CD4-positive, CD25-positive, alpha-beta regulatory T cell (primary cell): ENCODE results near the gene NCBP3. TPM values are rescaled to one million over a fixed set of nuclear protein-coding genes. Genes with fewer than 3 reads are reported as not detected.
"Not testable (repeated sequence)": the region's sequence is repeated elsewhere in the genome, so short reads cannot be mapped to it uniquely, and the experiment has no call there.

Source experiments
- ATAC-seq, 2 donors: fragments of 150-1000 bp; cut with Tn5 transposase; one replicate each; pipeline ENCODE4 v1.10.0; 2021; ENCODE audit warnings: low read depth in 2 of 2, moderate number of reproducible peaks in 2 of 2, moderate library complexity in 1 of 2
- DNase-seq, 3 donors: peaks; one replicate each; pipeline versions ENCODE4 v3.0.0 to v3.0.0-alpha.2; 2012 to 2022; ENCODE audit warnings: mixed read lengths in 1 of 3
- H3K27ac ChIP-seq: one replicate; pipeline ENCODE4 v1.7.0; 2013; ENCODE audit warnings: mild to moderate bottlenecking, low read length; ENCODE audit not compliant: insufficient read depth, poor library complexity, severe bottlenecking
- H3K27me3 ChIP-seq: one replicate; pipeline ENCODE4 v1.7.0; 2013; ENCODE audit warnings: low read length; ENCODE audit not compliant: control insufficient read depth, insufficient read depth
- H3K36me3 ChIP-seq: one replicate; pipeline ENCODE4 v1.7.0; 2013; ENCODE audit warnings: mild to moderate bottlenecking, low read length, moderate library complexity; ENCODE audit not compliant: control insufficient read depth, insufficient read depth
- H3K4me1 ChIP-seq: 2 replicates; pipeline ENCODE4 v1.7.0; 2013; ENCODE audit warnings: mild to moderate bottlenecking, low read length; ENCODE audit not compliant: insufficient read depth, control insufficient read depth, poor library complexity, severe bottlenecking
- H3K4me3 ChIP-seq: one replicate; pipeline ENCODE4 v1.7.0; 2013; ENCODE audit warnings: low read depth, mild to moderate bottlenecking, low read length, moderate library complexity
- H3K9me3 ChIP-seq, 2 experiments: 1 replicate in 1 of 2; 2 replicates in 1 of 2; pipeline ENCODE4 v1.7.0; 2013; ENCODE audit warnings: low read length in 2 of 2, mild to moderate bottlenecking in 1 of 2, moderate library complexity in 1 of 2; ENCODE audit not compliant: control insufficient read depth in 2 of 2
- H3K27ac Mint-ChIP-seq, 3 donors: one replicate each; pipeline ENCODE4 v1.8.0; 2020 to 2022; ENCODE audit warnings: mild to moderate bottlenecking in 3 of 3, mixed read lengths in 3 of 3, moderate library complexity in 2 of 3
- H3K27me3 Mint-ChIP-seq: one replicate; pipeline ENCODE4 v1.8.0; 2022; ENCODE audit warnings: mild to moderate bottlenecking, mixed read lengths
- H3K36me3 Mint-ChIP-seq: one replicate; pipeline ENCODE4 v1.8.0; 2020; ENCODE audit warnings: mixed read lengths
- H3K4me1 Mint-ChIP-seq, 4 donors: one replicate each; pipeline ENCODE4 v1.8.0; 2020 to 2022; ENCODE audit warnings: mixed read lengths in 4 of 4, mild to moderate bottlenecking in 1 of 4
- H3K4me3 Mint-ChIP-seq, 4 donors: one replicate each; pipeline ENCODE4 v1.8.0; 2020 to 2022; ENCODE audit warnings: mild to moderate bottlenecking in 4 of 4, mixed read lengths in 4 of 4, moderate library complexity in 3 of 4
- H3K9me3 Mint-ChIP-seq, 7 donors: one replicate each; pipeline ENCODE4 v1.8.0; 2020 to 2022; ENCODE audit warnings: mixed read lengths in 7 of 7, mild to moderate bottlenecking in 3 of 7, moderate library complexity in 2 of 7
- polyA plus RNA-seq, 4 donors: library from polyadenylated mRNA; unstranded; fragments of 300-500 nt; fragmentation: Illumina TruSeq; gene quantifications; one replicate each; pipeline ENCODE4 v1.2.3, GENCODE V29; 2021
- total RNA-seq: library from RNA; stranded (reverse); gene quantifications from one replicate; pipeline ENCODE4 v1.2.3, GENCODE V29; 2022

The NCBP3 gene
- total and polyA plus RNA-seq, 5 donors from 2014 or later, result 10.5 to 46.0 (median 12.8) TPM

GRCh38 chr17:3854204-3854603, 8.2 kb upstream of the NCBP3 start:
- not testable (repeated sequence) for H3K36me3 ChIP-seq, H3K4me1 Mint-ChIP-seq, H3K36me3 Mint-ChIP-seq, H3K27ac ChIP-seq, H3K4me3 ChIP-seq, DNase-seq, H3K9me3 ChIP-seq, H3K4me1 ChIP-seq, H3K9me3 Mint-ChIP-seq, H3K27me3 ChIP-seq, H3K27ac Mint-ChIP-seq, H3K4me3 Mint-ChIP-seq, ATAC-seq
- peaks cover 22% of the 10 kb centered on the region for H3K27me3 Mint-ChIP-seq

GRCh38 chr17:3852561-3852960, 6.5 kb upstream of the NCBP3 start:
- Mint-ChIP-seq H3K9me3 (no peaks in the 10 kb centered on the region), H3K27me3 (peaks cover 22% of the 10 kb centered on the region), H3K4me3 (no peak overlapping the region), H3K4me1 (peaks cover 0 to 2% (median 0%) of the 10 kb centered on the region in 4 donors), H3K36me3 (no peaks in the 10 kb centered on the region), H3K27ac (no peak overlapping the region)
- no peak for ATAC-seq
- Histone ChIP-seq H3K4me1 (no peaks in the 10 kb centered on the region), H3K27ac (no peak overlapping the region), H3K9me3 (no peaks in the 10 kb centered on the region), H3K27me3 (no peaks in the 10 kb centered on the region), H3K4me3 (no peak overlapping the region), H3K36me3 (no peaks in the 10 kb centered on the region)
- no peak for DNase-seq

GRCh38 chr17:3851461-3852100, 5.5 kb upstream of the NCBP3 start:
- ATAC-seq (no peak), DNase-seq (no peak)
- Histone ChIP-seq H3K4me3 (no peak overlapping the region), H3K27ac (no peak overlapping the region), H3K36me3 (no peaks in the 10 kb centered on the region), H3K9me3 (no peaks in the 10 kb centered on the region), H3K27me3 (no peaks in the 10 kb centered on the region), H3K4me1 (no peaks in the 10 kb centered on the region)
- H3K9me3 Mint-ChIP-seq, result no peaks in the 10 kb centered on the region
- H3K36me3 Mint-ChIP-seq, result no peaks in the 10 kb centered on the region
- H3K4me3 Mint-ChIP-seq, result no peak overlapping the region
- H3K27ac Mint-ChIP-seq, result peak overlapping the region in 1 of 3 donors; percentile 52
- peaks cover 0 to 7% (median 5%) of the 10 kb centered on the region in 4 donors for H3K4me1 Mint-ChIP-seq
- H3K27me3 Mint-ChIP-seq, result peaks cover 27% of the 10 kb centered on the region

GRCh38 chr17:3848229-3848835, 2.3 kb upstream of the NCBP3 start:
- Mint-ChIP-seq H3K36me3 (peaks cover 8% of the 10 kb centered on the region), H3K27ac (no peak overlapping the region), H3K27me3 (peaks cover 31% of the 10 kb centered on the region), H3K4me1 (peaks cover 10 to 31% (median 25%) of the 10 kb centered on the region in 4 donors), H3K4me3 (peak overlapping the region in 1 of 4 donors; percentile 63), H3K9me3 (no peaks in the 10 kb centered on the region)
- Histone ChIP-seq H3K4me3 (no peak overlapping the region), H3K4me1 (peaks cover 18% of the 10 kb centered on the region), H3K27me3 (no peaks in the 10 kb centered on the region), H3K36me3 (no peaks in the 10 kb centered on the region), H3K27ac (no peak overlapping the region), H3K9me3 (no peaks in the 10 kb centered on the region)
- ATAC-seq, result no peak
- DNase-seq, result no peak

- H3K9me3 Mint-ChIP-seq, result no peaks in the 10 kb centered on the region
- ATAC-seq (no peak), DNase-seq (no peak)
- no peak overlapping the region for H3K4me3 ChIP-seq
- H3K4me1 Mint-ChIP-seq, result peaks cover 10 to 31% (median 25%) of the 10 kb centered on the region in 4 donors
- peaks cover 8% of the 10 kb centered on the region for H3K36me3 Mint-ChIP-seq
- peak overlapping the region; percentile 41 to 86 (median 51) for H3K4me3 Mint-ChIP-seq
- H3K27me3 ChIP-seq, result no peaks in the 10 kb centered on the region
- H3K27ac ChIP-seq, result no peak overlapping the region
- H3K9me3 ChIP-seq, result no peaks in the 10 kb centered on the region
- peaks cover 6% of the 10 kb centered on the region for H3K36me3 ChIP-seq
- peaks cover 18% of the 10 kb centered on the region for H3K4me1 ChIP-seq
- H3K27me3 Mint-ChIP-seq, result peaks cover 29% of the 10 kb centered on the region
- H3K27ac Mint-ChIP-seq, result no peak overlapping the region
Measured at GRCh38 chr17:3847165-3847670, 1.2 kb upstream of the NCBP3 start.

- peaks cover 8% of the 10 kb centered on the region for H3K36me3 Mint-ChIP-seq
- H3K27me3 Mint-ChIP-seq, result peaks cover 23% of the 10 kb centered on the region
- no peak for DNase-seq
- no peaks in the 10 kb centered on the region for H3K9me3 Mint-ChIP-seq
- H3K9me3 ChIP-seq, result no peaks in the 10 kb centered on the region
- H3K27me3 ChIP-seq, result no peaks in the 10 kb centered on the region
- peaks cover 10 to 31% (median 24%) of the 10 kb centered on the region in 4 donors for H3K4me1 Mint-ChIP-seq
- H3K4me3 ChIP-seq, result peak overlapping the region; percentile 59
- peak overlapping the region; percentile 72 for H3K27ac ChIP-seq
- H3K4me3 Mint-ChIP-seq, result peak overlapping the region; percentile 93 to 96 (median 94)
- H3K27ac Mint-ChIP-seq, result peak overlapping the region; percentile 51 to 89 (median 60)
- H3K36me3 ChIP-seq, result peaks cover 6% of the 10 kb centered on the region
- peaks cover 18% of the 10 kb centered on the region for H3K4me1 ChIP-seq
- ATAC-seq, result no peak
Measured at GRCh38 chr17:3846437-3847164, 555 bp upstream of the NCBP3 start.

GRCh38 chr17:3845291-3845620, 790 bp downstream of the NCBP3 start:
- Mint-ChIP-seq H3K9me3 (no peaks in the 10 kb centered on the region), H3K4me1 (peaks cover 15 to 43% (median 32%) of the 10 kb centered on the region in 4 donors), H3K27me3 (peaks cover 15% of the 10 kb centered on the region), H3K4me3 (peak overlapping the region; percentile 93 to 96 (median 94)), H3K27ac (peak overlapping the region; percentile 82 to 92 (median 89)), H3K36me3 (peaks cover 14% of the 10 kb centered on the region)
- peaks cover 17% of the 10 kb centered on the region for H3K36me3 ChIP-seq
- peak overlapping the region; percentile 82 for H3K4me3 ChIP-seq
- DNase-seq (peak in 2 of 3 donors; percentile 24 to 66), ATAC-seq (no peak)
- H3K4me1 ChIP-seq, result peaks cover 18% of the 10 kb centered on the region
- no peaks in the 10 kb centered on the region for H3K9me3 ChIP-seq
- peak overlapping the region; percentile 72 for H3K27ac ChIP-seq
- H3K27me3 ChIP-seq, result no peaks in the 10 kb centered on the region
